Left cardiac atrium (tissue), 4 donors: Measurements from ENCODE around the gene PTPRG. TPM values are rescaled to one million over a fixed set of nuclear protein-coding genes. Genes with fewer than 3 reads are reported as not detected.

Source experiments
- ATAC-seq, 2 donors: fragments of 200-7000 bp; cut with Tn5 transposase; one replicate each; pipeline ENCODE4 v1.9.1; 2020; ENCODE audit warnings: mild to moderate bottlenecking in 2 of 2, moderate library complexity in 2 of 2
- DNase-seq: peaks from one replicate; pipeline ENCODE4 v3.0.0-alpha.2; 2020
- intact Hi-C, 2 donors: fragments of 100-400 bp; cut with DNase I; formaldehyde crosslinking; loops; one replicate each; pipeline versions ENCODE4 v1.14.1 to v1.15.1; 2022 to 2023
- total RNA-seq, 2 donors: library from RNA; stranded (reverse); fragmentation: NEBNext Ultra II Directional; extraction: Animal tissue kit (Norgen Biotek cat#: 25700); gene quantifications; one replicate each; pipeline ENCODE4 v1.2.1, GENCODE V29; 2021
- donor health status: DM: no; HTN: yes; CAD: no.
- donor health status: DM: no; HTN: yes; CAD: no; lungs with severe emphysema.
- donor health status: DM: yes; HTN: yes; CAD: no.
- donor health status: Dilated cardiomyopathy.

The PTPRG gene
- total RNA-seq, 2 donors from 2014 or later = 37.6 to 46.9 TPM

DNA sequence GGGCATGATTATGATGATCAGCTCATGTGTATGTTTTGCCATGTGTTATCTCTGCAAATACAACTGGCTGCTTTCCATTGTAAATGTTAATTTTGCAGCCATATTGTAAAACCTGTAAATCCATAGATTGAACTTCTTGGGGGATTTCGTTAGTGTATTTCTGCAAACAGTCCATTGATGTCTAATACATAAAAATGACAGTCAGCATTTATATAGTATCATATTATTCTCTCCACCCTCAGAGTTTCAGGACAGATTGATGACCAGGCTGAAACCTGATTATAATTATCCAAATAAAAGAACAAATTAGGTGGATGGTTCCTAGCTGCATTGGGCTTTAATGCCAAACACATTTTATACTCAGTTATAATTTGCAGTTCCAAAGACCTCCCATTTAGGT is 535.1 kb downstream of the PTPRG start:
- ATAC-seq = no peak
- intact Hi-C loops = loop anchor here in 1 of 2 donors (10.0 kb wide), 1 partner anchor 68 kb away; no protein-coding TSS in a partner anchor
- no peak for DNase-seq

DNA sequence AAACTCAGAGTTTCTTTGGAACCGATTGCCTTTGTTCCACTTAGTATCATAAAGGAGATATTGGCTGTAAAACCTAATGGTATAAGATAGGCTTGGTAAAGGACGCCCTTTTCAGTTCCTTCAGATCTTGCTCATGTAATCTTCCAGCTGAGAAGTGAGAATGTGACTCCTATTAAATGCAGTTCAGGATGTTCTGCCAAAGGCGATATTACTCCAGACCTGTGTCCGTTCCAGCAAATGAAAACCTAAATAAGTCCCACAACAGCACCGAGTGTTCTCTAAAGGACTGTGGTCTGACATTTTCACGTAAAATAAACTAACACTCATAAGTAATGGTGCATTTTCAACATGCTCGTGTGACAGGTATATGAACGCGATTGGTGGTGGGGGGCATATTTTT is 535.8 kb downstream of the PTPRG start:
- DNase-seq (no peak), ATAC-seq (peak; percentile 76 to 86)
- intact Hi-C loops = loop anchor here in 1 of 2 donors (10.0 kb wide), 1 partner anchor 68 kb away; no protein-coding TSS in a partner anchor

DNA sequence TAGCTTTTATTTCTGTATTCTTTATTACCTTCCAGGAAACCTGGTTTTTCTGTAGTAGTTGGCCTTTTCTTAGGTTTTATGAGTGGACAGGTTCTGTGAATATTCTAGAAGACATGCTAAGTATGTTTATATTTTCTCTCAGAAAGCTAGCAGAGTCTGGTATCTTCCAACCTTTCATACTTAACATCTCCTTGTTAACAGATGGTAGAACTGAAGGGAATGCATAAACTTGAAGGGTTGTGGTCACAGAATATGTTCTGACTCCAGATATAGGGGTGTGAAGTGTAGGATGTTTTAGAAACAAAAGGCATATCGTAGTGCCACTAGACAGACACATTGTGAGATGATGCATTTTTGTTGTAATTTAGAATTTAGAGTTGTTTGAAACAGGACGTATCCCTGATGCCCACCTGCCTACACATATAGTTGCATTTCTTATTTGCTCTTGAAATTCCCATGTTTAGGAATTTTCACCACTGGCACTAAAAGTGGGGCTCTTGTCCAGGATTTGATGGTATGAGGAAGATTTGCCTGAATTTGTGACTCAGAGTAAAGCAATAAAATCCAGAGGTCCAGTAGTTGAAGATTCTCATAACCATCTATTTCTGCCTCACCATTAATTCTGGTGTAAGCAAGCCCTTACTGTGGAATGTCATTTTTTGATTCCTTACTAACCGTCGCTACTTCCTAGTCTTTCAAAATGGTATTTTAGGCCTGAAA is 537.4 kb downstream of the PTPRG start:
- DNase-seq (no peak), ATAC-seq (no peak)
- intact Hi-C loops = loop anchor here in 1 of 2 donors (10.0 kb wide), 1 partner anchor 66 kb away; no protein-coding TSS in a partner anchor

DNA sequence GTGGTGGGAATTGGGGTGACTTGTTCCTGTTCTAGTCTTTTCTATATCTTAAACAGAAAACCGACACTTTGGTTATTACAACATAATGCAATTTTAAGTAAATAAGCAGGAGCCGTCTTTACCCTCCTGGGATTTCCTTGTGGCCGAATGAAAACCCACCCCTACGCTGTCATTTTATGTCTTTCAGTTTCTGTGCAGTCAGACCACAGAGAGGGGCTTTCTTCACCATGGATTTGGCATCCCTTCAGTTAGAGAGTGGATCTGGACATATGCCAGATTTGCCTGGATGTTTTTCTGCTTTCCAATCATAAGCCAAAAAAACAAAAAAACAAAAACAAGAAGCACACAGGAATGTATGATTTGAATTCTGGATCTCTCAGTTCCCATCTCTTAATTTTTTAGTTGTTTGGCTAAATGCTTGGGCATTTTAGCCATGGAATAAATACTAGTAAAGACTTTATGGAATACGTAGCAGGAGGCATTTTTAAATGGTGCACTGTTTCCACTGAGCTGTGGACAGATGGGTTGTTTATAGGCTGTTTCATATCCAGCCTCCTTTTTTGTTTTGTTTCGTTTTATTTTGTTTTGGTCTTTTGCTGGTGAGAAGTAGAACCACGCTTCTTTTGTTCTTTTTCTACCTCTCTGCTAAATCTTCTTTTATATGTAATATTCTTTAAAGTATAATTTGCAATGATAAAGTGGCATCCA is 539.1 kb downstream of the PTPRG start:
- ATAC-seq (no peak), DNase-seq (no peak)
- intact Hi-C loops = no loop called here

DNA sequence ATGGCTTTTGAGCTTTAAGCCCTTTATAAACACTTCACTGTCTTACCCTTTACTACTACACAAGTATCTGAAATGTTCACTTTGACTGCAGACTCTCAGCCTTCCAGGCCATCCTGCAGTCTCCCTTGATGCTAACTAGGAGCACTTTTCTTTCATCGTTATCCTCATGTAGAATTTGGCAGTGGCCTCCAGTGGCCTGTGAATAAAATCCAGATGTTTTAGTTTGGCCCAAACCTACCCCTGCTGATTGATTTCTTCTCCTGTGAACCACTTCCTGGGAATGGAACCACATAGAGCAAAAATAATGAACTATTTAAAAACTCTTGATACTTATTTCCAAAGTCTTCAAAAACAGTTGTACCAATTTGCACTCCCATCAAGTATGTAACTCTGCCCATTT is 540.1 kb downstream of the PTPRG start:
- no peak for DNase-seq

DNA sequence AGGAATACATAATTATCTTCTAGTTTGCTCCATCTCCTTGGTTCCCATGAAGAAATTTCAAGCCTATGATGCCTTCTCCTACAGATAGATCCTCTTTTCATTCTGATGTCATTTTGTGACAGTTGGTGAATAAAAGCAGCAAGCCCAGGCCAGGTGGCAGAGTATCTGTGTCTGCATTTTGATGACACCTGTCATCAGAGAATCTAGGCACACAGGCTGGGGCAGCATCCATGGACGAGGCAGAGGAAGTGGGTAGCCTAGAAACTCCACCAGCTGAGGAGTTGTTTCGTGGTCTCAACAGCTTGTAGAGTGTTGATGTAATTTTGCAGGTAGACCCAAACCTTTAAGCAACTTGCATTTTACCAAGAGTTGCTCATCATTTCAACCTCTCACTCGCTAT is 542.2 kb downstream of the PTPRG start:
- ATAC-seq (no peak), DNase-seq (no peak)
- intact Hi-C loops = no loop called here

More for the DNA sequence above, 540.1 kb downstream of the PTPRG start:
- ATAC-seq = peak in 1 of 2 donors; percentile 69
- intact Hi-C loops = no loop called here

DNA sequence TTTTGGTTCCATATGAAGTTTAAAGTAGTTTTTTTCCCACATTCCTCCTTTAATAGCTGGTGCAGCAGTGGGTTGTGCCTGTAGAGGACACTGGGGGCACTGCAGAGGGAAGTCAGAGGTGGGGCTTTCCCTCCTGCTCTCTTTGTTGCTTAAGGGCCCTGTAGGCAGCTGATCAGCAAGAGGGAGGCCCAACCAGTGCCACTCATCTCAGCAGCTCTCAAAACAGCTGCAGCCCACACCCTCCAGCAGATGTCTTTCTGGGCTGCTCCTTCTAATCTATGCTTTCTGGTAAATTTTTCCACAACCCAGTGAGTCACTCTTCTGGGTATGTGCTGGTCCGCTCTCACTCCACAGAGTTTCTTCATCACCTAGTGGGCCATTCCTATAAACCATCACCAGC is 548.2 kb downstream of the PTPRG start:
- peak in 1 of 2 donors; percentile 99 for ATAC-seq
- intact Hi-C loops = no loop called here
- peak; percentile 59 for DNase-seq

DNA sequence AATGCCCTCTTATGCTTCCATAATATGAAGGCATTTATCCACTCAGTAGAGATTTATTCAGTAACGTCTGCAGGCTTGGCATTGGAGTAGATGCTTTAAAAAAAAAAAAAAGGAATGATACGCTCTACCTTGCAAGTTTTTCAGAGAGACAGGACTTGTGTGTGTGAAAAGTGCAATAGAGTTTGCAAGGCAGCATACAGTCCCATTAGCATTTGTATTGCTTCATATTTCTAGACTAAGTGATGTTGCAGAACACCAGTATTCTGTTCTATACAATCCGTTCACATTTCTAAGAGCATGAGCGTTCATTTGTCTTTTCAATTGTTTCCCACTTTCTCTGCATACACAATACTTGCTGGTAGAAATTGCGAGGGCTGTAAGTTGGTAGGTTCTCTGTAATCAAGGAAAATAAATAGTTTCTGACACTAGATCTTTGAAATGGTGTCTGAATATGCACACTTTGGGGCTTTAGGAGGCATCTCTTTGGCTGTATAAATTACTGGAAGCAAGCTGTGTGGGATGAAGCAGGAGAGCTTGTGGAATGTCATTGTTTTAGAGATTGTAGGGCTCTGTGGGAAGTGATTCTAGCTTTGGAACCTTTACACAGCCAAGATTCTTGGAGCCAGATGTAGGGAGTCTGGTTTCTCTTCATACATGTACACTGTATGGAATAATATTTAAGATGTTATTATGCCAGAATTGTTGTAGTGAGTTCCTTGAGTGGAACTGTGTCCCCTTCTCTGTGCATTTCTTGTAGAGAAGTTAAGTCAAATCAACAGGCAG is 549.3 kb downstream of the PTPRG start:
- no peak for DNase-seq
- ATAC-seq = no peak
- intact Hi-C loops = loop anchor here in 1 of 2 donors (10.0 kb wide), 1 partner anchor 166 kb away; no protein-coding TSS in a partner anchor

DNA sequence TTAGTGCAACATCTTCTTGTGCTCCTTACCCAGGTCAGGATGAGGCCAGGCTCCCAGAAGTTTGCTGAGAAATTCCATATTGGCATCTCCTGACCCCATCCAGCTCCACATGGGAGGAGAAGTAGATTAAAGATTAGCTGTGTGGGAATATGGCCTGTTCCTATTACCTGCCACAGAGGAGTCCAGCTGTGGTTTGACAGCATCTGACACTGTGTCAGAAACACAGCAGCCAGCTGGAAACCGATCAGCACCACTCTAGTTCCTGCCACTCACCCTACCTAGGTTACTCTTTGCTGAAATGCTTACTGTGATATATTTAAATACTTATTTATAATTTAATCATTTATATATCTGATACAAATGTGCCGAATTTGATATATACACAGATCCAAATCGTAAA is 551.7 kb downstream of the PTPRG start:
- ATAC-seq (no peak), DNase-seq (no peak)
- intact Hi-C loops = loop anchor here in 1 of 2 donors (10.0 kb wide), 1 partner anchor 168 kb away; no protein-coding TSS in a partner anchor

DNA sequence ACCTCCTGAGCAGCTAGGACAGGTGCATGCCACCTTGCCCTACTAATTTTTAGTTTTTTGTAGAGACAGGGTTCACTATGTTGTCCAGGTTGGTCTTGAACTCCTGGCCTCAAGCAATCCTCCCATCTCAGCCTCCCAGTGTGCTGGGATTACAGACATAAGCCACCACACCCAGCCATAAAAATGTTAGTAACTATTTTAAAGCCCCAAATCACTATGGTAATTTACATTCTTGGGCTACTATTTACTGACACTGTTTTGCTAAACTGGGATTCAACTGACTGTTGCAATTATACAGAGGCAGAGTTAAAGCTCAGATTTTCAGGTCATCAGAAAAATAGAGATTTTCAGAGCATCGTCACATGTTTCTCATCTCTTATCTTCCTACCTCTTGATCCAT is 553.4 kb downstream of the PTPRG start:
- no peak for ATAC-seq
- intact Hi-C loops = loop anchor here in 1 of 2 donors (10.0 kb wide), 1 partner anchor 170 kb away; no protein-coding TSS in a partner anchor
- no peak for DNase-seq

DNA sequence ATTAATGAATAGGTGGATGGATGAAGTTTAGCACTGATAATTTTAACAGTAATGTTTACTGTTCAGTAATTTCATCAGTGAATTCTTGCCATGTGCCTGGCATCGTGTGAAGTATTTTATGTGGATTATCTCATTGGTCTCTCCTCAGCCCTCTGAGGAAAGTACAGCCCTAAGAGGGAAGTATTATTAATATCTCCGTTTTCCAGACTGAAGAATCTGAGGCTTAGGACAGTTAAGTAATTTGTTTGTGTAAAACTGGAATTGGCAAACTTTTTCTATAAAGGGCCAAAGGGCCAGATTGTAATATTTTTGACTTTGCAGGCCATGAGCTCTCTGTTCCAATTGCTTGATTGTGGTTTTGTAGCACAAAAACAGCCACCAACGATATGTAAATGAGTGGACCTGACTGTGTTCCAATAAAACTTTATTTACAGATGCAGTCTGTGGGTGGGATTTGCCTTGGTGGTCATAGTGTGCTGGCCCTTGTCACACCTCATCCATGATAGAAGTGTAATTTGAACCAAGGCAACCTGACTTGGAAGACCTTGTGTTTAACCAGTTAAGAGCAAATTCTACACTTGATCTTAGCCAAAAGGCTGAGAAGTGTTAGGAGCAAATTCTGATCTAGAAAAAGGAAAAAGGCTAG is 556.7 kb downstream of the PTPRG start:
- intact Hi-C loops = loop anchor here in 1 of 2 donors (10.0 kb wide), 1 partner anchor 173 kb away; no protein-coding TSS in a partner anchor
- ATAC-seq (peak; percentile 32 to 75), DNase-seq (no peak)

DNA sequence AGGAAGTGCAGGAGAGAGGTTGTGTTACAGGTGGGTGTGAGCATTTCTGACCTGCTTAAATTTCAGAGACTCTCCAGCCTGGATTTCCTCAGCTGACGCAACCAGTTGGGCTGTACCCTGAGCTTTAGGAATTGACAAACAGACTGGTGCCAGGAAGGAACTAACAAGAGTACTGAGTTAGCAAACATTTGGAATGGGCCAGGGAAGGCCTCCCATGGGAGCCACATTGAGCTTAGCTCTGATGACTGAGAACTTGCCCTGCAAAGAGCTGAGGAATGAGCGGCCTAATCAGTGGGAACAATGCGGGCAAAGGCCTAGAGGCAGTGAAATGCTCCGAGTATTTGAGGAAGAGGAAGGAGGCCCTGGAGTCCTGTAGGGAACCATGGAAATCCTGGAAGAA is 557.8 kb downstream of the PTPRG start:
- peak in 1 of 2 donors; percentile 85 for ATAC-seq
- intact Hi-C loops = loop anchor here in 1 of 2 donors (10.0 kb wide), 1 partner anchor 174 kb away; no protein-coding TSS in a partner anchor
- DNase-seq = peak; percentile 61

DNA sequence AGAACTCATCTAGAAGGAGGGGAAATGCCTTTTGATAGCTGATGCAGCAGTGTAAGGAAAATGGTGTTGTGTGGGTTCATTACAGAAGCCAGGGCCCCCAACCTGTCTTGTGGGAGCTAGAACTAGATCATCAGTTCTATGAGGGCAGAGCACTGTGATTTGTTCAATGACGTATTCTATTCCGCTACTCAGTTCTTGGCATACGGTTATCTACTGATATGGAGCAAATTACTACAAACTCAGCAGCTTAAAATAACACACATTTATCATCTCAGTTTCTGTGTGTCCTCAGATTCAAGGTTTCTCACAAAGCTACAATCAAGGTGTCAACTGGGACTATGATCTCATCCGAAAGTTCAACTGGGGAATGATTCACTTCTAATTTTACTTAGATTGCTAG is 561.4 kb downstream of the PTPRG start:
- DNase-seq = no peak
- intact Hi-C loops = no loop called here
- peak in 1 of 2 donors; percentile 67 for ATAC-seq

DNA sequence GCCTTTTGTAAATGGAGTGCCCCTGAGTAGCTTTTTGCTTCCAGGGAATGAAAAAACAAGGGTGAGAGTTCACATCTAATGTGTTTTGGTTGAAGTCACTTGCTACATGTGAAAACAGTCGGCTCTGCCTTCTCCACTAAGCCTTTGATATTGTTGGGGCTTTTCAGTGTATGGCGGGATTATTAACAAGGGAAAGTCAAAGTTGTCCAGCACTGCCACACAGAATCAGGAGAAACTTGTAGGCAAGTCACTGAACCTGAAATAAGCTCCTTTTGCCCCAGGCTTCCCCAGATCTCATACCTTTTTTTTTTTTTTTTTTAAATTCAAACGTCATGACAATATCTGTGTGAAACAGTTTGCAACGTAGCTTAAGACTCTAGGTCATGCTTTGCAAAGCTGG is 564.0 kb downstream of the PTPRG start:
- ATAC-seq (no peak), DNase-seq (no peak)
- intact Hi-C loops = no loop called here

DNA sequence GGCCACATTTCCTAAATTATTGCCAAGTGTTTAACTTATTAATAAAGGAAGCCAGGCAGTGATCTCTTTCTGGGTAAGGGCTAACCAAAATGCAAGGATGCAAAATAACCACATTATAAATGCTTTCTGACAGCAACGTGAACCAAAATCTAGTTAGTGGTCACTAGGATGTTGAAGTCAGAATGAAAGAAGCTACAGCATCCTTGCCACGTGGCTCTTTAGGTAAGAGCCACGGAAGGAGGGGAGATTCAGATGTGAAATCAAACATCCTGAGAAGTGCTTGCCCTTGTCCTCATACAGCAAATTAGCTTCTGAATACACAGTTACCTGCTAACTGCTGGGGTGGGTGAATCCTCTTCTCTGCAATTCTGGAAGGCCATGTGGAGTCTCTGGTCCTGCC is 565.7 kb downstream of the PTPRG start:
- DNase-seq = no peak
- intact Hi-C loops = no loop called here

DNA sequence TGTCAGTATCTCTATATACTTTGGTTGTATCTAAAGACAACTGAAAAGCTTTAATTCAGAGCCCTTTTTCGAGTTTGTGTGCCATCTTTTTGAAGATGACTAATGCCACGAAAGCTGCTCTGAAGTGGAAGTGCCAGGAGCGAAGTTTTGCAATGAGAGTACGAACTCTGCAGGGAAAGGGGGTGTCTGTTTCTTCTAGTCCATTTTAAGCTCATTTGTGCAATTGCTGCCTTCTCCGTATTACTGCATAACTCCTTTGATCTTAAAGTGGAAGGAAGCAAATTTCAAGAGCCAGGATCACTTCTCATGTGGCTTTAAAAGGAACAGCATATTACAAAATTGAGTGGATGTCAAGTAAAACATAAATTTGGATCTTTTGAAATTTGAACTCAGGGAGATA is 566.7 kb downstream of the PTPRG start:
- intact Hi-C loops = no loop called here
- DNase-seq = no peak
- ATAC-seq = peak in 1 of 2 donors; percentile 64

More for the DNA sequence above, 565.7 kb downstream of the PTPRG start:
- ATAC-seq = no peak

DNA sequence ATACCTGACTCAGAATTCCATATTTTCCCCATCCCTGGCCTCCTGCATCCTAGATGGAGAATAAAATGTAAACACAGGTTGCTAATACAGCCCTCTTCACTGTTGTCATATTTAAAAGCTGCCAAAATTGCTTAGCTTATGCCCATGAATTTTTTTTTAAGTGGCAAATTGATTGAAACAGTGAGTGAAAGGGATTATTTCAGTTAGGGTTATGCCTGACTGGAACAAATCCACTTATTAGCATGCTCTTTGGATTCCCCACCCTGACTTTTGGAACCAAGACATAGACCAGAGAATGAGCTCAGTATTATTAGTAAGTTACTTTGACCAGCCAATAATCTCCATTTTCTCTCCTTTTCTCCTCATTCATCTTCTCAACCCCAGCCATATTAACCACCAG is 567.3 kb downstream of the PTPRG start:
- DNase-seq (no peak), ATAC-seq (no peak)
- intact Hi-C loops = no loop called here

DNA sequence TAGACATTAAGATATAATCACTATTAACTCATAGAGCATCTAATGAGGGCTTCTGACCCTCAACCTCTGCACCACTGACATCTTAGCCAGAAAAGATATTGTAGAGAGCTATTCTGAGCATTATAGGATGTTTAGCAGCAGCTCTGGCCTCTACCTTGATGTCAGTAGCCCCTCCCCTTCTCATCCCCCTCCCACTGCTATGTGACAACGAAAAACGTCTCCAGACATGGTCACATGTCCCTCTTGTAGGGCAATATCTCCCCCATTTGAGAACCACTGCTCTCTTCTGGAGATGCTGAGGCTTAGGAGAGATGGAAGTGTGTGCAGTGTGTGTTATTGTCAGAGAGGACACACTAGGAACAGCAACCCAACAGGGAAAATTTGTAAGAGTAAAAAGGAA is 569.7 kb downstream of the PTPRG start:
- intact Hi-C loops = loop anchor here in 1 of 2 donors (10.0 kb wide), 1 partner anchor 276 kb away; no protein-coding TSS in a partner anchor
- ATAC-seq (no peak), DNase-seq (no peak)

DNA sequence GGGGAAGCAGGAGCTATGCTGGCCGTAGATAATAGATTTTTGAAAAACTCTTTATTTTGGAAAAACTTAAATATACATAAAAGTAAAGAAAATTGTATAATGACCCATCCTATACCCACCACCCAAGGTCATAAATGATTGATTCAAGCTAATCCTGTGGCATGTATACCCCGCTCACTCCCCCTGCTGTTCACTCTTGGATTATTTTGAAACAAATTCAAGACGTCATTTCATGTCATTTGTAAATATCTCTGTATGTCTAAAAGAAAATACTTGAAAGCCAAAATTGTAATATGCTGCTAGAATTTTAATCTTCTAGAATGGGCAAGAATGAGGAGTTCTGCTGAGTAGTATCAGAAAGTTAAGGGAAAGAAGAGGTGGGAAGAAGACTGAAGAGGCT is 570.2 kb downstream of the PTPRG start:
- intact Hi-C loops = loop anchor here in 1 of 2 donors (10.0 kb wide), 1 partner anchor 277 kb away; no protein-coding TSS in a partner anchor
- ATAC-seq (no peak), DNase-seq (no peak)
